HepG2 (cell line): ENCODE results near the gene URB1. TPM values are rescaled to one million over a fixed set of nuclear protein-coding genes. Genes with fewer than 3 reads are reported as not detected.

ENCODE experiments used
- DBP ChIP-seq: sonication (generic); formaldehyde crosslinking; IDR thresholded peaks from 2 replicates; pipeline ENCODE4 v1.4.0; 2020; ENCODE audit warnings: missing genetic modification reagents; ENCODE audit errors: not compliant biosample characterization
- KLF11 ChIP-seq: IDR thresholded peaks from 2 replicates; pipeline ENCODE4 v1.6.1; 2016; ENCODE audit warnings: missing compliant biosample characterization
- MAX ChIP-seq: IDR thresholded peaks from 2 replicates; pipeline ENCODE4 v1.6.1; 2012; ENCODE audit warnings: inconsistent platforms
- MBNL3 ChIP-seq: fragments of 250-450 bp; sonication (Bioruptor Pico); conservative IDR thresholded peaks from 2 replicates; pipeline ENCODE4 v1.8.0; 2022; ENCODE audit warnings: mild to moderate bottlenecking, inconsistent platforms
- MXD4 ChIP-seq: IDR thresholded peaks from 2 replicates; pipeline ENCODE4 v1.6.1; 2016; ENCODE audit warnings: mild to moderate bottlenecking, missing biosample characterization, missing genetic modification reagents
- SALL2 ChIP-seq: sonication (generic); formaldehyde crosslinking; IDR thresholded peaks from 2 replicates; pipeline ENCODE4 v1.8.1; 2023; ENCODE audit warnings: mild to moderate bottlenecking, missing genetic modification reagents, inconsistent platforms
- ZBTB20 ChIP-seq: sonication (generic); formaldehyde crosslinking; IDR thresholded peaks from 2 replicates; pipeline ENCODE4 v1.8.1; 2023; ENCODE audit warnings: missing genetic modification reagents, low read depth, mild to moderate bottlenecking, borderline replicate concordance
- ZFP91 ChIP-seq: sonication (generic); formaldehyde crosslinking; IDR thresholded peaks from 2 replicates; pipeline ENCODE4 v1.9.0; 2022; ENCODE audit warnings: missing genetic modification reagents, mild to moderate bottlenecking, borderline replicate concordance
- ZFX ChIP-seq: sonication (generic); formaldehyde crosslinking; IDR thresholded peaks from 2 replicates; pipeline ENCODE4 v1.4.0; 2020; ENCODE audit warnings: mild to moderate bottlenecking, low read depth, missing genetic modification reagents, moderate library complexity
- ZNF274 ChIP-seq: sonication (generic); formaldehyde crosslinking; IDR thresholded peaks from 2 replicates; pipeline ENCODE4 v1.5.1; 2020; ENCODE audit warnings: mild to moderate bottlenecking, missing genetic modification reagents
- ZNF460 ChIP-seq: sonication (generic); formaldehyde crosslinking; IDR thresholded peaks from 2 replicates; pipeline ENCODE4 v1.5.1; 2020; ENCODE audit warnings: missing genetic modification reagents, mild to moderate bottlenecking, borderline replicate concordance
- ZNF616 ChIP-seq: sonication (generic); formaldehyde crosslinking; IDR thresholded peaks from 2 replicates; pipeline ENCODE4 v1.5.0; 2020; ENCODE audit warnings: low read depth, mild to moderate bottlenecking, missing genetic modification reagents
- ZNF644 ChIP-seq: IDR thresholded peaks from 2 replicates; pipeline ENCODE4 v1.6.1; 2016; ENCODE audit warnings: low read depth
- ZSCAN22 ChIP-seq: sonication (generic); formaldehyde crosslinking; IDR thresholded peaks from 2 replicates; pipeline ENCODE4 v1.4.0; 2020; ENCODE audit warnings: mild to moderate bottlenecking, missing genetic modification reagents
- ZSCAN5A ChIP-seq: sonication (generic); formaldehyde crosslinking; IDR thresholded peaks from 2 replicates; pipeline ENCODE4 v1.8.0; 2022; ENCODE audit warnings: mild to moderate bottlenecking, missing genetic modification reagents, borderline replicate concordance
- polyA plus RNA-seq, 8 experiments: library from polyadenylated mRNA; depleted of rRNA in 3 of 8; stranded (reverse) in 7 of 8; unstranded in 1 of 8; fragments of >200 nt; fragmentation: Illumina TruSeq in 4 of 8; extraction: Trizol in 4 of 8; gene quantifications; 2 replicates each; pipeline versions ENCODE4 v1.2.1 to v1.2.3, GENCODE V29; 2011 to 2016; ENCODE audit warnings: low read depth in 4 of 8, missing spikeins in 1 of 8, mixed read lengths in 1 of 8; ENCODE audit not compliant: insufficient read depth in 1 of 8
- total RNA-seq, 5 experiments: library from RNA; depleted of rRNA; stranded (reverse); fragments of >200 nt; fragmentation: Illumina TruSeq; extraction: Trizol; gene quantifications; 2 replicates each; pipeline ENCODE4 v1.2.3, GENCODE V29; 2016; ENCODE audit warnings: low read depth in 1 of 5
- TF ChIP-seq, protein P1 (sequence below): sonication (generic); formaldehyde crosslinking; IDR thresholded peaks from 2 replicates; pipeline ENCODE4 v1.5.1; 2020; ENCODE audit warnings: mild to moderate bottlenecking, missing genetic modification reagents
- TF ChIP-seq, protein P2 (sequence below), 2 experiments: sonication (generic) in 1 of 2; formaldehyde crosslinking in 1 of 2; IDR thresholded peaks; 2 replicates each; pipeline versions ENCODE4 v1.4.0 to v1.6.1; 2016 to 2020; ENCODE audit warnings: borderline replicate concordance in 1 of 2, low read depth in 1 of 2, mild to moderate bottlenecking in 1 of 2, missing genetic modification reagents in 1 of 2

Gene URB1
- total and polyA plus RNA-seq, 2 of the 13 experiments (the other 11 are each of a cell fraction or from before 2014, with no cell fraction given): 4.5 to 16.7 TPM

DNA sequence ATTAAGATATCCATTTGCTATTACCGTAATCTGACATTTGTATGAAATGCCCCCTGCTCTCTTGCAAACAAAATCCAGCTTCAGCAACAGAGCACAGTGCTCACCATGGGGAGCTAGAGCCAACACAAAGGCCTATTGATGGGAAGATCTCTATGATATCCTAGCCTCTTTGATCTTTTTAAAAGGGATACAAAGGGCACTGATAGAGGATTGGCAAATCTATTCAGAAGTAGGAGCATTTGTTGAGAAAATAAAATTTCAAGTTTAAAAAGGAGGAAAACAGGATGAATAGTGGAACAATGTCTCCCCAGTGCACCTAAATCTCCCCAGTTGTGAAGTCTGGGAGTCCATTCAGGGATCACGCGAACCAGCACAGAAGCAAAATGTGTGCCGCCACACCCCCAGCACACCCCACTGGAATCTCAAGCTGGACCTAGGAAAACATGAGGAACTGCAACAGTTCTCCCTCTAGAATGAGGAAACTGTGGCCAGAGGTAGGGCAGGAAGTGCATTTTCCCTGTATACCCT is 62.0 kb downstream of the URB1 start (continued):
- TF ChIP-seq ZFP91 (no peak), ZNF274 (CRISPR knock-in tag) (no peak), MXD4 (CRISPR knock-in tag) (no peak), SALL2 (CRISPR knock-in tag) (no peak), DBP (no peak), ZSCAN22 (CRISPR knock-in tag) (no peak), ZFX (no peak), ZSCAN5A (CRISPR knock-in tag) (peak; percentile 65; the same call in 1 of the 2 replicates), ZBTB20 (CRISPR knock-in tag) (no peak), KLF11 (CRISPR knock-in tag) (no peak), MBNL3 (CRISPR knock-in tag) (no peak), ZNF460 (CRISPR knock-in tag) (no peak), ZNF616 (no peak), MAX (0 out of 2 replicates have a peak, but pooled peaks have one; percentile 24), ZNF644 (0 out of 2 replicates have a peak, but pooled peaks have one; percentile 26)
- TF ChIP-seq, protein P1, sequence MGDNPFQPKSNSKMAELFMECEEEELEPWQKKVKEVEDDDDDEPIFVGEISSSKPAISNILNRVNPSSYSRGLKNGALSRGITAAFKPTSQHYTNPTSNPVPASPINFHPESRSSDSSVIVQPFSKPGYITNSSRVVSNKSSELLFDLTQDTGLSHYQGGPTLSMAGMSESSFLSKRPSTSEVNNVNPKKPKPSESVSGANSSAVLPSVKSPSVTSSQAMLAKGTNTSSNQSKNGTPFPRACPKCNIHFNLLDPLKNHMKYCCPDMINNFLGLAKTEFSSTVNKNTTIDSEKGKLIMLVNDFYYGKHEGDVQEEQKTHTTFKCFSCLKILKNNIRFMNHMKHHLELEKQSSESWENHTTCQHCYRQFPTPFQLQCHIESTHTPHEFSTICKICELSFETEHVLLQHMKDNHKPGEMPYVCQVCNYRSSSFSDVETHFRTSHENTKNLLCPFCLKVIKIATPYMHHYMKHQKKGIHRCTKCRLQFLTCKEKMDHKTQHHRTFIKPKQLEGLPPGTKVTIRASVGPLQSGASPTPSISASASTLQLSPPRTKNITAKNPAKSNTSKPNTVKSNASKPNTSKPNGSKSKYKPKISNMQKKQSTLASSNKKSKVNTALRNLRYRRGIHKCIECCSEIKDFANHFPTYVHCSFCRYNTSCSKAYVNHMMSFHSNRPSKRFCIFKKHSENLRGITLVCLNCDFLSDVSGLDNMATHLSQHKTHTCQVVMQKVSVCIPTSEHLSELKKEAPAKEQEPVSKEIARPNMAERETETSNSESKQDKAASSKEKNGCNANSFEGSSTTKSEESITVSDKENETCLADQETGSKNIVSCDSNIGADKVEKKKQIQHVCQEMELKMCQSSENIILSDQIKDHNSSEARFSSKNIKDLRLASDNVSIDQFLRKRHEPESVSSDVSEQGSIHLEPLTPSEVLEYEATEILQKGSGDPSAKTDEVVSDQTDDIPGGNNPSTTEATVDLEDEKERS (CRISPR knock-in tag): no peak
- TF ChIP-seq, protein P2, sequence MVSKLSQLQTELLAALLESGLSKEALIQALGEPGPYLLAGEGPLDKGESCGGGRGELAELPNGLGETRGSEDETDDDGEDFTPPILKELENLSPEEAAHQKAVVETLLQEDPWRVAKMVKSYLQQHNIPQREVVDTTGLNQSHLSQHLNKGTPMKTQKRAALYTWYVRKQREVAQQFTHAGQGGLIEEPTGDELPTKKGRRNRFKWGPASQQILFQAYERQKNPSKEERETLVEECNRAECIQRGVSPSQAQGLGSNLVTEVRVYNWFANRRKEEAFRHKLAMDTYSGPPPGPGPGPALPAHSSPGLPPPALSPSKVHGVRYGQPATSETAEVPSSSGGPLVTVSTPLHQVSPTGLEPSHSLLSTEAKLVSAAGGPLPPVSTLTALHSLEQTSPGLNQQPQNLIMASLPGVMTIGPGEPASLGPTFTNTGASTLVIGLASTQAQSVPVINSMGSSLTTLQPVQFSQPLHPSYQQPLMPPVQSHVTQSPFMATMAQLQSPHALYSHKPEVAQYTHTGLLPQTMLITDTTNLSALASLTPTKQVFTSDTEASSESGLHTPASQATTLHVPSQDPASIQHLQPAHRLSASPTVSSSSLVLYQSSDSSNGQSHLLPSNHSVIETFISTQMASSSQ (IDR thresholded peaks at IDR 0.05; ENCODE audit: low read depth): peak; percentile 55; the same call in 1 of the 2 replicates
- TF ChIP-seq, protein P2 (CRISPR knock-in tag; IDR thresholded peaks at IDR 0.05; ENCODE audit: borderline replicate concordance): peak; percentile 31; the same call in 1 of the 2 replicates
